SJSA1 (cell line): ENCODE results near the gene OOSP4A. TPM values are rescaled to one million over a fixed set of nuclear protein-coding genes. Genes with fewer than 3 reads are reported as not detected.
"Not testable (repeated sequence)": the region's sequence is repeated elsewhere in the genome, so short reads cannot be mapped to it uniquely, and the experiment has no call there.

Source experiments
- DNase-seq, 2 experiments: peaks; one replicate each; pipeline ENCODE4 v3.0.0-alpha.2; 2015 to 2020; ENCODE audit warnings: low spot score in 2 of 2, low read depth in 1 of 2
- H3K27ac ChIP-seq: fragments of 250-450 bp; sonication (Bioruptor Pico); 2 replicates; pipeline ENCODE4 v1.5.1; 2020; ENCODE audit warnings: mild to moderate bottlenecking, moderate library complexity
- H3K27me3 ChIP-seq: fragments of 250-450 bp; sonication (Bioruptor Pico); replicated peaks from 2 replicates; pipeline ENCODE4 v1.5.1; 2020; ENCODE audit warnings: mild to moderate bottlenecking, moderate library complexity
- H3K36me3 ChIP-seq: fragments of 250-450 bp; sonication (Bioruptor Pico); 2 replicates; pipeline ENCODE4 v1.5.1; 2020; ENCODE audit warnings: mild to moderate bottlenecking
- H3K4me1 ChIP-seq: fragments of 250-450 bp; sonication (Bioruptor Pico); replicated peaks from 2 replicates; pipeline ENCODE4 v1.6.1; 2021; ENCODE audit warnings: mild to moderate bottlenecking
- H3K4me3 ChIP-seq: fragments of 250-450 bp; sonication (Bioruptor Pico); 2 replicates; pipeline ENCODE4 v1.5.1; 2020; ENCODE audit warnings: mild to moderate bottlenecking
- H3K9me3 ChIP-seq: fragments of 250-450 bp; sonication (Bioruptor Pico); replicated peaks from 2 replicates; pipeline ENCODE4 v1.5.1; 2020; ENCODE audit warnings: mild to moderate bottlenecking
- total RNA-seq: library from RNA; depleted of rRNA; stranded (reverse); fragments of >200 nt; shearing (Covaris generic); gene quantifications from 2 replicates; pipeline ENCODE4 v1.2.3, GENCODE V29; 2014

Gene OOSP4A
- total RNA-seq, 1 experiment from 2014 or later: not detected

DNA sequence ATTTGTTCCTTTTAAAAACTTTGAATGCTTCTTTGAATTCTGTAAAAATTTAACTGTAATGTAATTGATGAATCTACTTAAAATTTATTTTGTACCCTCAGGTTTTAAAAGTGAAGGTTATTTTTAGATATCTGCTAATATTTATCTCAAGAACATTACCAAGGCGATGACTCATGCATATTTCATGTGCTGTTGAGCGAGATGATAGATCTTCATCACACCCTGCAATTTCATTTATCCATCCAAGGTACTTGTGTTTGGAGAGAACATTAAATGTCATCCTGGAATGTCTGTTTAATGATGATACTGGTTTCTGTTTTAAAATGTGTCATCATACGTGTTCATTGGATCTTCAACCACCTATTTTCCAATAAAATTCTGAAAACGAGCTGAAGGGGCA, 6.7 kb upstream of the OOSP4A start:
- Histone ChIP-seq H3K4me3 (no peak overlapping the region), H3K36me3 (no peaks in the 10 kb centered on the region), H3K27ac (no peak overlapping the region), H3K9me3 (no peaks in the 10 kb centered on the region), H3K4me1 (no peaks in the 10 kb centered on the region), H3K27me3 (no peaks in the 10 kb centered on the region)
- no peak for DNase-seq

DNA sequence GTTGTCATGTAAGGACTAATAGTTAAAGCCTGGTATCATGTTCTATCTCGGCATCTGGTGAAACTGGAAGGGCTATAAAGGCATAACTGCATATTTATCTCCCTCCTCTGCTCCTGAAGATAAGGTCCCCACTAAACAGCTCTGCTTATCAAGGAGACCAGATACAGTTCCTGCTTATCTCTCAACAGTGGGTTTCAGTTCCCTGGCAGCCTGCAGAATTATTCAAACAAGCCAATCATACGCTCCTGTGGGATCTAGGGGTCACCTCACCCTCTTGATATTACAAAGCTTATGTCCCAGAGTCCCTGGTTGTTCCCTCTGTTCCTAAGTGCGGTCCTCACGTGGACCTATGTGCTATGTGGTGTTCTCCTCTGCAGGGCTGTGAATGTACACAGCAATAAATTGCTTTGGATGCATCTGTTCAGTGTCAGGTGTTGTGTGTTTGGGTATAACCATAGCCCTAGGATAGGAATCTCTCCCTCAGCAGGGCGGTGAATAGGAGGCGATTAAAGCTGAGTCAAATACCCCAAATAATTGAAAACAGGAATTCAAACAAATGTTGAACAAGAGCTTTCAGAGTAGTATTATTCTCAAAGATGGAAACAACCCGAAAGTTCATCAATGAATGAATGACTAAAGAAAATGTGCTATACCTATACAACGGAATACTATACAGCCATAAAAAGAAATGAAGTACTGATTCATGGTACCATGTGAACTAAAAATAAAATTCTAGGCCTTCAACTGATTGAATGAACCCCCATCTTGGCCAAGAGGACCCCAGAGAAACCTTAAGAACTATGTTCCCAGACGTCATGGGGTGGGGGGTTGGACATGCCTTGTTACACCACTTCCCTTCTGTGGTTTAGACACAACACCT, 3.1 kb upstream of the OOSP4A start:
- H3K9me3 ChIP-seq: no peaks in the 10 kb centered on the region
- H3K4me3 ChIP-seq: no peak overlapping the region
- no peak for DNase-seq
- no peaks in the 10 kb centered on the region for H3K4me1 ChIP-seq
- H3K36me3 ChIP-seq: no peaks in the 10 kb centered on the region
- no peaks in the 10 kb centered on the region for H3K27me3 ChIP-seq
- no peak overlapping the region for H3K27ac ChIP-seq

- Histone ChIP-seq H3K27me3 (no peaks in the 10 kb centered on the region), H3K27ac (no peak overlapping the region), H3K4me1 (no peaks in the 10 kb centered on the region), H3K9me3 (no peaks in the 10 kb centered on the region), H3K36me3 (no peaks in the 10 kb centered on the region), H3K4me3 (no peak overlapping the region)
- DNase-seq: no peak
Observed at GRCh38 chr11:59962107-59962482, 1.7 kb upstream of the OOSP4A start.

- Histone ChIP-seq H3K4me3 (no peak overlapping the region), H3K4me1 (no peaks in the 10 kb centered on the region), H3K27ac (no peak overlapping the region), H3K36me3 (no peaks in the 10 kb centered on the region), H3K9me3 (no peaks in the 10 kb centered on the region), H3K27me3 (no peaks in the 10 kb centered on the region)
- DNase-seq: no peak
Observed at GRCh38 chr11:59965424-59965823, 1.6 kb downstream of the OOSP4A start.

GRCh38 chr11:59966201-59966600, 2.4 kb downstream of the OOSP4A start:
- Histone ChIP-seq H3K9me3 (no peaks in the 10 kb centered on the region), H3K4me1 (no peaks in the 10 kb centered on the region), H3K4me3 (no peak overlapping the region), H3K27ac (no peak overlapping the region), H3K27me3 (no peaks in the 10 kb centered on the region), H3K36me3 (no peaks in the 10 kb centered on the region)
- DNase-seq: no peak

DNA sequence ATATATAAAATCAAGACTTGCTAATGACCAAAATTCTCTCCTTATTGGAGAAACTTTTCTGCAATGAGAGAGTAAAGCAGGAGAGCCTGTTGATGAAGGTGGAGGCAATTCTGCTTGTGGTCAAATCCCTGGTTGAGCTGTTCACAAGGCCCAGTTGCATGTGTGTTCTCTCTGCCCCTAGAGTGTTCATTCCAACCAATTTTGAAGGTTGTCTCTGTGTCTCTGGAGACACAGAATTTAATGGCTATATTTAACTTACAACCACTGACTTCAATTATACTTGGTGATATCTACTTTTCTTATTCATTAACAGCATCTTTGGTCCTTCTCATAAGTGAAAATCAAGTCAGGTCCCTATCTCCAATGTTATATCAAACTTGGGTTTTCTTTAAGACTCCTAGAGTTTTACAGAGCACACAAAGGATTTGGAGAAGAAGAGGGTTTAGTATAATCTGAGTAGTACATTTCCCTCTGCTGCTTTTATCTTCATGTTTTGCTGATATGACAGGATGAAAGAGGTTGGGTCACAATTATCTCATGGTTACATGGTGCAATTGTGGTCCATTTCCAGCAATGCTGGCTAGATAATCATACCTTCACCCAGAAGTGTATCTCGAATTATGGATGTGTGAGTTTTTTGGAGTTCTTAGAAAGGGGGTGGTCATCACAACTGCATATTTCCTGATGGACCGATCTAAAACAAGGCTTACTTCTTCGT, 4.0 kb downstream of the OOSP4A start:
- Histone ChIP-seq H3K27ac (no peak overlapping the region), H3K36me3 (no peaks in the 10 kb centered on the region), H3K27me3 (no peaks in the 10 kb centered on the region), H3K4me1 (no peaks in the 10 kb centered on the region), H3K4me3 (no peak overlapping the region), H3K9me3 (no peaks in the 10 kb centered on the region)
- no peak for DNase-seq

- H3K27ac ChIP-seq: no peak overlapping the region
- H3K4me3 ChIP-seq: no peak overlapping the region
- H3K9me3 ChIP-seq: no peaks in the 10 kb centered on the region
- no peaks in the 10 kb centered on the region for H3K27me3 ChIP-seq
- H3K4me1 ChIP-seq: no peaks in the 10 kb centered on the region
- H3K36me3 ChIP-seq: no peaks in the 10 kb centered on the region
- no peak for DNase-seq
Observed at GRCh38 chr11:59968395-59968783, 4.6 kb downstream of the OOSP4A start.

DNA sequence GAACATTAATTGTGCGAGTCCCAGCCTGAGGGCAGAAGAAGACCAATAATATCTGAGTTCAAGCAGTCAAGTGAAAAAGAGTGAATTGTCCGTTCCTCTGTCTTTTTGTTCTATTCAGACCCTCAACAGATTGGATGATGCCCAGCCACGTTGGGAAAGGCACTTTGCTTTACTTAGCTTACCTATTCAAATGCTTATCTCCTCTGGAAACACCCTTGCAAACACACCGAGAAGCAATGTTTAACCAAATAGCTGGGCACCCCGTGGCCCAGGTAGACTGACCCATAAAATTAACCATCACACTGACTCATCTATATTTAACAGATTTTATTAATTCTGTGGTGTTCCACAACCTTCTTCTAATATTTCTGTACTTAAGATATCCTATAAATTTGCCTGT, 9.3 kb downstream of the OOSP4A start:
- H3K36me3 ChIP-seq: no peaks in the 10 kb centered on the region
- no peak overlapping the region for H3K27ac ChIP-seq
- DNase-seq: no peak
- H3K27me3 ChIP-seq: peaks cover under 1% of the 10 kb centered on the region
- H3K9me3 ChIP-seq: no peaks in the 10 kb centered on the region
- H3K4me1 ChIP-seq: no peaks in the 10 kb centered on the region
- H3K4me3 ChIP-seq: no peak overlapping the region

DNA sequence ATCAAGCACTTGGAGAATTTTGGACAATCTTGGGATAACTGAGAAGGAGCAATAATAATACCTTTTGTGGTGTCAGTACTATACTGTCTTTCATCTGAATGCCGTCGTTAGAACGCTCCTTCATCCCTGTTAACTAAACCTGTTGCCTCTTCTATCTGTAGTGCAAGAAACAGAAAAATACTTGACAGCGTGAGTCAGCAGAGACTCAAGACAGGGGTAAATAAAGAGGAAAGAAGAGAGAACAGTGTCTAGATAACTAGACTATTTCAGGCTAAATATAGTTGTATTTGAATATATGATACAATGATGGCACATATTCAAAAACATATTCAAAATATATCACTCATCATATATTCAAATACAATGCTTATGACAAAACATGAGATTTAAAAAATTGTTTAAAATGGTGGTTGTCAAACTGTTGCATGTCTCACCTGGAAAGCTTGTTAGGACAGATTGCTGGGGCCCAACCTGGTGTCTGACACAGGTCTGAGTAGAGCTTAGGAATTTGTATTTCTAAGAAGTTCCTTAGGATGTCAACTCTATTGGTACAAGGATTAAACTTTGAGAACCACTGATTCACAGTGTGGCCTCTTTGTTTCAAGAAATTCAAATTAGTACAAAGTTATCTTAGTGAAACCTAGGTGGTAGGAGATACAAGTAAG, 17.4 kb downstream of the OOSP4A start:
- Histone ChIP-seq H3K9me3 (no peaks in the 10 kb centered on the region), H3K36me3 (no peaks in the 10 kb centered on the region), H3K27me3 (peaks cover 4% of the 10 kb centered on the region; the same call in 1 of the 2 replicates), H3K27ac (no peak overlapping the region), H3K4me3 (no peak overlapping the region), H3K4me1 (no peaks in the 10 kb centered on the region)
- DNase-seq: no peak

DNA sequence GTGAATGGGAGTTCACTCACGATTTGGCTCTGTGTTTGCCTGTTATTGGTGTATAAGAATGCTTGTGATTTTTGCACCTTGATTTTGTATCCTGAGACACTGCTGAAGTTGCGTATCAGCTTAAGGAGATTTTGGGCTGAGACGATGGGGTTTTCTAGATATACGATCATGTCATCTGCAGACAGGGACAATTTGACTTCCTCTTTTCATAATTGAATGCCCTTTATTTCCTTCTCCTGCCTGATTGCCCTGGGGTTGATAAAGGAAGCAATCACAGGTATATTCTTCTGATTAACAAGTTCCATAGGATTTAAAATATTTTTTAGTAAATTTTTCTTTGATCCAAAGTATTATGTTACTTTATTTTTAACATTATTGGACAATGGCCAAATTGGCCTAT, 18.2 kb downstream of the OOSP4A start:
- H3K27ac ChIP-seq, H3K4me1 ChIP-seq, H3K36me3 ChIP-seq, H3K27me3 ChIP-seq, H3K9me3 ChIP-seq, DNase-seq, H3K4me3 ChIP-seq: not testable (repeated sequence)

DNA sequence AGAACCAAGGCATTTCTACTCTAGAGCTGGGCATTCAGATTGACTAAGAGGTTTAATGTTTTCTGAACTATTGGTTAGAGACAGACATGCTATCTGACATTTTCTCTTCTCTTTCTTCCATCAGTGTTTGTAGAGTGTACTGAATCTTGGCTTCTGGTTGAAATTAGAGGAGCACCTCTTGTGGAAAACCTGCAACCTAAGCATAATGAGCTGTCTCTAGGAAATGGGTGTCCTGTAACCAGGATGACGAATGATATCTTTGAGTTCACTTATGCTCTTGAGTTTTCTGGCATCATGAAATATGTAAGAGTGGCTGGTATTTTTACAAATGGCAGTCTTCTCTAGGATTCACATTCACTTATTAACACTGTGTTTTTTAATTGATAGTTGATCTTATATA, 19.4 kb downstream of the OOSP4A start:
- Histone ChIP-seq H3K36me3 (no peaks in the 10 kb centered on the region), H3K27ac (no peak overlapping the region), H3K4me1 (no peaks in the 10 kb centered on the region), H3K9me3 (no peaks in the 10 kb centered on the region), H3K4me3 (no peak overlapping the region), H3K27me3 (0 out of 2 replicates have a peak, but pooled peaks cover 2% of the 10 kb centered on the region)
- DNase-seq: no peak

GRCh38 chr11:59984368-59984767, 20.5 kb downstream of the OOSP4A start:
- Histone ChIP-seq H3K4me1 (no peaks in the 10 kb centered on the region), H3K9me3 (no peaks in the 10 kb centered on the region), H3K36me3 (no peaks in the 10 kb centered on the region), H3K4me3 (no peak overlapping the region), H3K27me3 (no peaks in the 10 kb centered on the region), H3K27ac (no peak overlapping the region)
- no peak for DNase-seq

DNA sequence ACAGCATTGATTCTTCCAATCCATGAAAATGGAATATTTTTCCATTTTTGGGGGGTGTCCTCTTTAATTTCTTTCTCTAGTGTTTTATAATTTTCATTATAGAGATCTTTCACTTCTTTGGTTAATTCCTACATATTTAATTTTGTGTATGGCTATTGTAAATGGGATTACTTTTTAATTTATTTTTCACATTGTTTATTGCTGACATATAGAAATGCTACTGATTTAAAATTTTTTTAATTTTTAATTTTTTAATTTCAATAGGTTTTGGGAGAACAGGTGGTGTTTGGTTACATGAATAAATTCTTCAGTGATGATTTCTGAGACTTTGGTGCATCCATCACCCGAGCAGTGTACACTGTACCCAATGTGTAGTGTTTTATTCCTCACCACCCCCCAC, 26.6 kb downstream of the OOSP4A start:
- no peaks in the 10 kb centered on the region for H3K36me3 ChIP-seq
- no peaks in the 10 kb centered on the region for H3K9me3 ChIP-seq
- DNase-seq: no peak
- H3K27me3 ChIP-seq: no peaks in the 10 kb centered on the region
- H3K4me3 ChIP-seq: no peak overlapping the region
- H3K4me1 ChIP-seq: no peaks in the 10 kb centered on the region
- no peak overlapping the region for H3K27ac ChIP-seq

GRCh38 chr11:59992425-59992824, 28.6 kb downstream of the OOSP4A start:
- H3K9me3 ChIP-seq: no peaks in the 10 kb centered on the region
- H3K36me3 ChIP-seq: no peaks in the 10 kb centered on the region
- H3K27me3 ChIP-seq: no peaks in the 10 kb centered on the region
- no peak overlapping the region for H3K4me3 ChIP-seq
- no peaks in the 10 kb centered on the region for H3K4me1 ChIP-seq
- no peak overlapping the region for H3K27ac ChIP-seq
- no peak for DNase-seq
